GM12878 (cell line): ENCODE results near the gene SEMA7A. TPM values are rescaled to one million over a fixed set of nuclear protein-coding genes. Genes with fewer than 3 reads are reported as not detected.

Source experiments
- BCL11A ChIP-seq: IDR thresholded peaks from 2 replicates; pipeline ENCODE4 v1.6.1; 2011; ENCODE audit warnings: low read depth, low read length
- CREM ChIP-seq: IDR thresholded peaks from 2 replicates; pipeline ENCODE4 v1.6.1; 2014; ENCODE audit warnings: antibody characterized with exemption, low read depth
- CUX1 ChIP-seq: IDR thresholded peaks from 2 replicates; pipeline ENCODE4 v1.6.1; 2012; ENCODE audit warnings: improper control_type of control experiment, low read depth, low read length; ENCODE audit not compliant: insufficient replicate concordance
- EP300 ChIP-seq, 2 experiments: fragments of 150-350 bp in 1 of 2; IDR thresholded peaks; 2 replicates each; pipeline ENCODE4 v1.6.1; 2011 to 2012; ENCODE audit warnings: low read depth in 2 of 2, low read length in 2 of 2, borderline replicate concordance in 1 of 2, improper control_type of control experiment in 1 of 2, inconsistent platforms in 1 of 2; ENCODE audit not compliant: control insufficient read depth in 1 of 2
- ETV6 ChIP-seq, 2 experiments: fragments of 450-650 bp in 1 of 2; IDR thresholded peaks in 1 of 2; conservative IDR thresholded peaks in 1 of 2; 2 replicates each; pipeline ENCODE4 v1.6.1; 2014; ENCODE audit warnings: antibody characterized with exemption in 1 of 2, borderline replicate concordance in 1 of 2, low read depth in 1 of 2, mild to moderate bottlenecking in 1 of 2, moderate library complexity in 1 of 2
- FOXM1 ChIP-seq: IDR thresholded peaks from 2 replicates; pipeline ENCODE4 v1.6.1; 2012; ENCODE audit warnings: low read depth, mild to moderate bottlenecking, inconsistent platforms, low read length, moderate library complexity
- GATAD2B ChIP-seq: fragments of 450-650 bp; conservative IDR thresholded peaks from 2 replicates; pipeline ENCODE4 v1.6.1; 2017; ENCODE audit warnings: low read depth, mild to moderate bottlenecking, moderate library complexity
- HSF1 ChIP-seq: fragments of 150-350 bp; IDR thresholded peaks from 2 replicates; pipeline ENCODE4 v1.6.1; 2014; ENCODE audit warnings: mild to moderate bottlenecking, low read depth, low read length
- MTA2 ChIP-seq: fragments of 450-650 bp; IDR thresholded peaks from 2 replicates; pipeline ENCODE4 v1.6.1; 2016; ENCODE audit warnings: low read depth, mild to moderate bottlenecking, moderate library complexity
- MXI1 ChIP-seq: fragments of 150-350 bp; IDR thresholded peaks from 2 replicates; pipeline ENCODE4 v1.6.1; 2011; ENCODE audit warnings: low read depth, mild to moderate bottlenecking, inconsistent platforms, low read length, improper control_type of control experiment
- NBN ChIP-seq: fragments of 450-650 bp; IDR thresholded peaks from 2 replicates; pipeline ENCODE4 v1.6.1; 2016
- NKRF ChIP-seq: fragments of 450-650 bp; conservative IDR thresholded peaks from 2 replicates; pipeline ENCODE4 v1.6.1; 2017; ENCODE audit warnings: mild to moderate bottlenecking, moderate library complexity
- NR2F1 ChIP-seq: fragments of 450-650 bp; conservative IDR thresholded peaks from 2 replicates; pipeline ENCODE4 v1.6.1; 2017; ENCODE audit warnings: mild to moderate bottlenecking
- RAD21 ChIP-seq: IDR thresholded peaks from 2 replicates; pipeline ENCODE4 v1.6.1; 2011; ENCODE audit warnings: mild to moderate bottlenecking, low read depth, low read length, moderate library complexity; ENCODE audit not compliant: insufficient read depth
- RB1 ChIP-seq: fragments of 450-650 bp; formaldehyde crosslinking; IDR thresholded peaks from 2 replicates; pipeline ENCODE4 v1.6.1; 2017; ENCODE audit warnings: mild to moderate bottlenecking, borderline replicate concordance
- SMC3 ChIP-seq: IDR thresholded peaks from 2 replicates; pipeline ENCODE4 v1.6.1; 2011; ENCODE audit warnings: low read length, improper control_type of control experiment, borderline replicate concordance
- STAT1 ChIP-seq: fragments of 450-650 bp; conservative IDR thresholded peaks from 2 replicates; pipeline ENCODE4 v1.6.1; 2014; ENCODE audit warnings: antibody characterized with exemption, mild to moderate bottlenecking
- ZNF207 ChIP-seq: fragments of 450-650 bp; IDR thresholded peaks from 2 replicates; pipeline ENCODE4 v1.6.1; 2014; ENCODE audit warnings: antibody characterized with exemption, mild to moderate bottlenecking, borderline replicate concordance
- polyA plus RNA-seq, 11 experiments: library from polyadenylated mRNA; depleted of rRNA in 4 of 11; unstranded in 6 of 11; stranded (reverse) in 5 of 11; fragments of >200 nt; fragmentation: Nextera tagmentation in 4 of 11; fragmentation: Illumina TruSeq in 1 of 11; extraction: Ambion mirVana in 4 of 11; extraction: Trizol in 1 of 11; gene quantifications; 1 replicate in 1 of 11; 2 replicates in 10 of 11; pipeline versions ENCODE4 v1.2.1 to v1.2.3, GENCODE V29; 2011 to 2016; ENCODE audit warnings: inconsistent platforms in 2 of 11, missing spikeins in 2 of 11, low read depth in 1 of 11
- total RNA-seq, 4 experiments: library from RNA; depleted of rRNA in 3 of 4; stranded (reverse); fragments of >200 nt in 3 of 4; fragmentation: Illumina TruSeq in 1 of 4; extraction: Trizol in 1 of 4; gene quantifications; 2 replicates each; pipeline versions ENCODE4 v1.2.1 to v1.2.3, GENCODE V29; 2013 to 2021
- TF ChIP-seq, protein P1 (sequence below): IDR thresholded peaks from 2 replicates; pipeline ENCODE4 v1.6.1; 2012; ENCODE audit warnings: low read length, inconsistent platforms

Gene SEMA7A
- total and polyA plus RNA-seq, 10 of the 15 experiments (the other 5 are each of a cell fraction or from before 2014, with no cell fraction given), result 0.08 to 112 (median 53.5) TPM

DNA sequence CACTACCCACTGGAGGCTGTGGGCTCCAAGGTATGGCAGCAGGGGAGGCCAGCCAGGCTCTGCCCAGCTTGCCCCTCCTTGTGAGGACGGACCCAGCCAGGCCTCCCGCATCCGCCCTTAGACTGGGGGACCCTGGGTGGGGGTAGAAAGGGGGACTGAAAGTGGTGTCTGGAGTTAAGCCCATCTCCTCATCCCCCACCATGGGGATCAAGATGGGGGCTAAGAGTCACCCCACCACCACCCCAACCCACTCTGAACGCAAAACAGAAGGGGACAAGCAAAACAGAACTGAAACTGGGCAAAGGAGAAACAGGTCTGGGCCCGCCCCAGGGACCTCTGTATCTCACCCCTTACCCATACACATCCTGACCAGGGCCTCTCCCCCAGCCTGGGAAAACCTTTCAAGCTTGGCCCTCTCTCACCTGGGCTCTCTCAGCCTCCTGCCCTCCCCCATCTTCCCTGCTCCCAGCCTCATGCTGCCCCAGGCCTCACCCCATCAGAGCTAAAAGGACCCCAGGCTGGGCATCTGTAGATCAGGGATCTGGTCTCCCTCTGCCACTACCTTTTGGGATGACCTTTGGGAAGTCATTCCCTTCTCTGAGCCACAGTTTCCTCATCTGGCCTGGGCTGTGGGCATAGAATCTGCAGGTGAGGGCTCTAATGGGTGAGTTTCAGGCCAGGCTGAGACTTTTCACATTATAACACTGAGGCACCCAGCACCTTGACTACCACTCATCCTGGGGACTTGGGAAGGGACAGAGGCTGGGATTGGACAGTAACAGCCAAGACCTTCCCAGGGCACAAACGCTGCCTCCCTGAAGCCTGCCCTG, 36.3 kb downstream of the SEMA7A start (continued):
- TF ChIP-seq CUX1 (peak; percentile 87), NBN (peak; percentile 76; the same call in 1 of the 2 replicates), ETV6 (conservative IDR thresholded peaks at IDR 0.05 in 1 of 2, IDR thresholded peaks at IDR 0.05 in 1 of 2; ENCODE audit: borderline replicate concordance in 1 of 2, low read depth in 1 of 2) (peak in 1 of 2 experiments; percentile 84; a peak in 2 of 4 replicates), RAD21 (0 out of 2 replicates have a peak, but pooled peaks have one; percentile 0), MTA2 (peak; percentile 86), HSF1 (no peak), ZNF207 (no peak), RB1 (0 out of 2 replicates have a peak, but pooled peaks have one; percentile 39), MXI1 (peak; percentile 60), GATAD2B (peak; percentile 95), STAT1 (0 out of 2 replicates have a peak, but pooled peaks have one; percentile 8), NR2F1 (peak; percentile 88), FOXM1 (no peak), BCL11A (peak; percentile 74), SMC3 (peak; percentile 9; the same call in 1 of the 2 replicates), NKRF (no peak), CREM (peak; percentile 60), EP300 (IDR thresholded peaks at IDR 0.05; ENCODE audit: borderline replicate concordance in 1 of 2, control insufficient read depth in 1 of 2, low read depth in 2 of 2, low read length in 2 of 2) (peak; percentile 81 to 89; a peak in 3 of 4 replicates)
- TF ChIP-seq, protein P1, sequence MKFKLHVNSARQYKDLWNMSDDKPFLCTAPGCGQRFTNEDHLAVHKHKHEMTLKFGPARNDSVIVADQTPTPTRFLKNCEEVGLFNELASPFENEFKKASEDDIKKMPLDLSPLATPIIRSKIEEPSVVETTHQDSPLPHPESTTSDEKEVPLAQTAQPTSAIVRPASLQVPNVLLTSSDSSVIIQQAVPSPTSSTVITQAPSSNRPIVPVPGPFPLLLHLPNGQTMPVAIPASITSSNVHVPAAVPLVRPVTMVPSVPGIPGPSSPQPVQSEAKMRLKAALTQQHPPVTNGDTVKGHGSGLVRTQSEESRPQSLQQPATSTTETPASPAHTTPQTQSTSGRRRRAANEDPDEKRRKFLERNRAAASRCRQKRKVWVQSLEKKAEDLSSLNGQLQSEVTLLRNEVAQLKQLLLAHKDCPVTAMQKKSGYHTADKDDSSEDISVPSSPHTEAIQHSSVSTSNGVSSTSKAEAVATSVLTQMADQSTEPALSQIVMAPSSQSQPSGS, result no peak
